NCI-H446 treated with DMSO at 0.1 percent for 48 hours (cell line): ENCODE measurements around the gene PPP2R1A.

Experiments
- DNase-seq: peaks from one replicate; lab custom pipeline; 2025; lab: John Stamatoyannopoulos, UW

The PPP2R1A gene

GRCh38 chr19:52189735-52190486 lies at the start of gene PPP2R1A:
Gene PPP2R1A, plus strand, starts transcription at chr19:52190052. Its CDS starts 45 bp downstream, at chr19:52190097.
- DNase-seq, result peak; percentile 100

- no peak for DNase-seq
Measured at GRCh38 chr19:52141203-52141602, 48.6 kb upstream of the PPP2R1A start.

GRCh38 chr19:52142001-52142595 lies 47.8 kb upstream of the PPP2R1A start:
- no peak for DNase-seq

GRCh38 chr19:52148256-52148655 lies 41.6 kb upstream of the PPP2R1A start:
- DNase-seq, result no peak

GRCh38 chr19:52155596-52156359 lies 34.1 kb upstream of the PPP2R1A start:
- DNase-seq, result no peak

- no peak for DNase-seq
Measured at GRCh38 chr19:52170304-52170703, 19.5 kb upstream of the PPP2R1A start.

- DNase-seq, result no peak
Measured at GRCh38 chr19:52170863-52171320, 19.0 kb upstream of the PPP2R1A start.

GRCh38 chr19:52171321-52172169 lies 18.3 kb upstream of the PPP2R1A start, which contains the start of gene ZNF836:
Gene ZNF836, minus strand, starts transcription at chr19:52171621. Its CDS starts 3,549 bp downstream, at chr19:52168072.
- DNase-seq, result peak; percentile 15

- DNase-seq, result no peak
Measured at GRCh38 chr19:52172347-52172746, 17.5 kb upstream of the PPP2R1A start.

GRCh38 chr19:52176574-52176973 lies 13.3 kb upstream of the PPP2R1A start:
- no peak for DNase-seq

- no peak for DNase-seq
Measured at GRCh38 chr19:52187407-52187806, 2.4 kb upstream of the PPP2R1A start.

GRCh38 chr19:52188822-52189734 lies 774 bp upstream of the PPP2R1A start:
- peak; percentile 88 for DNase-seq

- DNase-seq, result peak; percentile 38
Measured at GRCh38 chr19:52190487-52191293, 838 bp downstream of the PPP2R1A start.

GRCh38 chr19:52191389-52191788 lies 1.5 kb downstream of the PPP2R1A start:
- no peak for DNase-seq

- no peak for DNase-seq
Measured at GRCh38 chr19:52191951-52192350, 2.1 kb downstream of the PPP2R1A start.

- DNase-seq, result no peak
Measured at GRCh38 chr19:52196256-52196967, 6.6 kb downstream of the PPP2R1A start.

GRCh38 chr19:52197964-52198363 lies 8.1 kb downstream of the PPP2R1A start:
- no peak for DNase-seq

GRCh38 chr19:52198678-52199077 lies 8.8 kb downstream of the PPP2R1A start:
- DNase-seq, result no peak

- no peak for DNase-seq
Measured at GRCh38 chr19:52200044-52200443, 10.2 kb downstream of the PPP2R1A start.
